SJCRH30 (cell line): ENCODE results near the gene ABHD8. TPM values are rescaled to one million over a fixed set of nuclear protein-coding genes. Genes with fewer than 3 reads are reported as not detected.

Experiments used
- DNase-seq, 2 experiments: peaks; one replicate each; pipeline ENCODE4 v3.0.0-alpha.2; 2015 to 2020
- H3K27ac ChIP-seq: fragments of 250-450 bp; sonication (Bioruptor Pico); 2 replicates; pipeline ENCODE4 v1.5.1; 2020; ENCODE audit warnings: mild to moderate bottlenecking, moderate library complexity
- H3K27me3 ChIP-seq: fragments of 250-450 bp; sonication (Bioruptor Pico); 2 replicates; pipeline ENCODE4 v1.5.1; 2020; ENCODE audit warnings: mild to moderate bottlenecking, moderate library complexity
- H3K36me3 ChIP-seq: fragments of 250-450 bp; sonication (Bioruptor Pico); 2 replicates; pipeline ENCODE4 v1.5.1; 2020; ENCODE audit warnings: mild to moderate bottlenecking, moderate library complexity
- H3K4me1 ChIP-seq: fragments of 250-450 bp; sonication (Bioruptor Pico); 2 replicates; pipeline ENCODE4 v1.5.1; 2020; ENCODE audit warnings: mild to moderate bottlenecking, moderate library complexity
- H3K4me3 ChIP-seq: fragments of 250-450 bp; sonication (Bioruptor Pico); 2 replicates; pipeline ENCODE4 v1.5.1; 2020; ENCODE audit warnings: mild to moderate bottlenecking, moderate library complexity
- H3K9me3 ChIP-seq: fragments of 250-450 bp; sonication (Bioruptor Pico); replicated peaks from 2 replicates; pipeline ENCODE4 v1.5.1; 2020; ENCODE audit warnings: mild to moderate bottlenecking, moderate library complexity
- total RNA-seq: library from RNA; depleted of rRNA; stranded (reverse); fragments of >200 nt; shearing (Covaris generic); gene quantifications from 2 replicates; pipeline ENCODE4 v1.2.3, GENCODE V29; 2014; rRNA removed

The ABHD8 gene
- total RNA-seq, 1 experiment from 2014 or later, result 26.4 TPM

DNA sequence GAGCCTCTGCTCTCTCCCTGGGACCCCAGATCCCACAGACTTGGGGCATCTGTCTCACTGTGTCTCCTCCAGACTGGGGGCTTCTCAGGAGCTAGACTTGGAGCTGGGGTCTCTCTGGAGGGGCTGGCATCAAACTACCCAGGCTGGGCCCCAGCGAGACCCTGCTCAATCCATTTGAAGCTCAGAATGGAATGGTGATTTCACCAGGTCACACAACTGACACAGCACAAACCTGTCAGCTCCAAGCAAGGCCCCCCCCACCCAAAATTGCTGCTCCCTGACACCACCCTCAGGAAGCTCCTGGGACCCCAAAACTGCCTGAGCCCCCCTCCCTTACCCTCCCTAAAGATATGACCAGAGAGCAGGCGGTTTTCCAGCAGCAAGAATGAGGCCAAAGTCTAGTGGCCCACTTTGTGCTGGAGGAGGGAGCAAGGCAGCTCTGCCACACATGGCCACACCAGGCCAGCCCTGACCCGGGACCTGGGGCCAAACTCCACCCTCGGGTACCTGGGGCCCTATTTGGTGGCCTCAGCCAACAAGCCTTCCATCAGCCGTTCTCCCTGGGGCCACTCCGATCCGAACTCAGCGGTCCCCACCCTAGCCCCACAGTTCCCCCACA lies 59.9 kb downstream of the ABHD8 start:
- H3K36me3 ChIP-seq, result peaks cover 12% of the 10 kb centered on the region

DNA sequence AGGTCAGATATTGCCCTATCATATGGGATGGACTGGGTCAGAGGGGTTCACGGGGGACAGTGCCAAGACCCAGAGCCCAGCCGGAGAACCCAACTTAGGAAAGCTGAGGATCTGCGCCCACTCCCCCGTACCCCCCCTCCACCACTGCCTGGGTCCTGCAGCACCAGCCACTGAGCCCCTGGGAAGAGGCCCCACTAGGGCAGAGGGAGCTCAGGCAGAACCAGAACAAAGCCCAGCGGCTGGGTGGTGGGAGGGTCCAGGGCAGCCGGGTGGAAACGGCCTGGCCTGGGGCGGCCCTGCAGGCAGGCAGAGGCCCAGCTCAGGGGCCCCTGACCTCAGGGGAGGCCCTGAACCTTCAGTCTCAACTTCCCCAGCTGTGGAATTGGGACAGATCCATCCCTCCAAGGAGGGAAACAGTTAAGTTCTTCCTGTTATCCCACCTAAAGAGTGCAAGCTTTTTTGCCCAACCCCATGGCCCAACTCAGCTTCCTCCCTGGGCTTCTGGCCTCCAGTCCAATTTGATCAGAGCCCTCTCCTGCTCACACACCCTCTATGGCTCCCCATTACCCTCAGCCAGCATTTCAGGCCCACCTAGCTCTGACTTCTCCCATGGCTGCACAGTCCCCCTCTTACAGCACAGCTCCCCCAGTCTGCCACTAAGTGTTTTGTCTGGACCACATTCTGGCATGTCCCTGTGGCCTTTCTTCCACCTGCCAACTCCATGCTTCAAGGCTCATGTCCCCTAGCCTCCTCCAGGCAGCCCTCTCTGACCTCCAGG lies 60.6 kb downstream of the ABHD8 start:
- no peaks in the 10 kb centered on the region for H3K9me3 ChIP-seq
- peaks cover 9% of the 10 kb centered on the region for H3K4me1 ChIP-seq
- H3K27me3 ChIP-seq, result no peaks in the 10 kb centered on the region
- no peak overlapping the region for H3K27ac ChIP-seq
- no peak overlapping the region for H3K4me3 ChIP-seq
- DNase-seq, result no peak
- peaks cover 16% of the 10 kb centered on the region for H3K36me3 ChIP-seq

More for the DNA sequence above, 59.9 kb downstream of the ABHD8 start:
- Histone ChIP-seq H3K9me3 (no peaks in the 10 kb centered on the region), H3K4me3 (peak overlapping the region; percentile 79), H3K27ac (no peak overlapping the region), H3K4me1 (peaks cover 16% of the 10 kb centered on the region), H3K27me3 (no peaks in the 10 kb centered on the region)
- DNase-seq, result no peak

Other genes starting within 250 kb of the ABHD8 start
- 22.9 and 23.9 TPM in 2 replicates for gene HAUS8, start 228.0 kb downstream of the ABHD8 start, total RNA-seq
- 47.7 and 48.4 TPM in 2 replicates for gene MYO9B, start 227.6 kb downstream of the ABHD8 start, total RNA-seq
- 9.9 and 11.0 TPM in 2 replicates for gene USE1, start 88.1 kb downstream of the ABHD8 start, total RNA-seq
- 5.1 and 5.3 TPM in 2 replicates for gene OCEL1, start 77.2 kb downstream of the ABHD8 start, total RNA-seq
- gene NR2F6, start 57.5 kb downstream of the ABHD8 start, total RNA-seq, result 41.0 and 42.0 TPM in 2 replicates
- 0.04 TPM in 1 of 2 replicates, not detected in the other for gene USHBP1, start 38.7 kb downstream of the ABHD8 start, total RNA-seq
- 96.0 and 98.5 TPM in 2 replicates for gene BABAM1, start 36.0 kb downstream of the ABHD8 start, total RNA-seq
- 0.49 and 0.66 TPM in 2 replicates for gene ANKLE1, start 21.5 kb downstream of the ABHD8 start, total RNA-seq
- gene MRPL34, start 2.4 kb upstream of the ABHD8 start, total RNA-seq, result 68.5 and 69.0 TPM in 2 replicates
- 34.2 and 37.5 TPM in 2 replicates for gene DDA1, start 6.1 kb upstream of the ABHD8 start, total RNA-seq
- gene ANO8, start 31.4 kb upstream of the ABHD8 start, total RNA-seq, result 2.7 and 3.0 TPM in 2 replicates
- 27.6 and 31.2 TPM in 2 replicates for gene GTPBP3, start 34.1 kb upstream of the ABHD8 start, total RNA-seq
- gene PLVAP, start 73.9 kb upstream of the ABHD8 start, total RNA-seq, result not detected in 2 replicates
- gene CCDC194, start 90.8 kb upstream of the ABHD8 start, total RNA-seq, result not detected in 2 replicates
- 19.9 and 20.6 TPM in 2 replicates for gene BST2, start 102.2 kb upstream of the ABHD8 start, total RNA-seq
- 34.4 and 41.2 TPM in 2 replicates for gene MVB12A, start 116.6 kb upstream of the ABHD8 start, total RNA-seq
- gene TMEM221, start 145.2 kb upstream of the ABHD8 start, total RNA-seq, result 0.10 TPM in 1 of 2 replicates, not detected in the other
- gene NXNL1, start 157.5 kb upstream of the ABHD8 start, total RNA-seq, result not detected in 2 replicates
- gene SLC27A1, start 167.1 kb upstream of the ABHD8 start, total RNA-seq, result 5.9 and 7.4 TPM in 2 replicates
- gene PGLS, start 208.2 kb upstream of the ABHD8 start, total RNA-seq, result 32.9 and 33.3 TPM in 2 replicates